GM23338 (cell line): ENCODE results near the gene IGSF10. TPM values are rescaled to one million over a fixed set of nuclear protein-coding genes. Genes with fewer than 3 reads are reported as not detected.

ENCODE experiments used
- ATAC-seq: fragments of 200-7000 bp; cut with Tn5 transposase; 3 replicates; pipeline ENCODE4 v1.9.1; 2020
- DNase-seq: peaks from one replicate; pipeline ENCODE4 v3.0.0-alpha.2; 2015; ENCODE audit warnings: low spot score
- H2AFZ ChIP-seq: fragments of 200-600 bp; sonication (generic); 2 replicates; pipeline ENCODE4 v1.8.0; 2016; ENCODE audit warnings: antibody characterized with exemption, mild to moderate bottlenecking, moderate library complexity
- H3F3A ChIP-seq: fragments of 200-600 bp; sonication (generic); replicated peaks from 2 replicates; pipeline ENCODE4 v1.8.0; 2017; ENCODE audit warnings: antibody characterized with exemption, mixed run types, low read depth
- H3K27ac ChIP-seq: fragments of 200-600 bp; sonication (generic); 2 replicates; pipeline ENCODE4 v1.6.1; 2016; ENCODE audit warnings: low read depth
- H3K27me3 ChIP-seq: fragments of 200-600 bp; sonication (generic); 2 replicates; pipeline ENCODE4 v1.8.0; 2016; ENCODE audit warnings: mild to moderate bottlenecking, mixed run types, moderate library complexity; ENCODE audit not compliant: insufficient read depth
- H3K36me3 ChIP-seq: fragments of 200-600 bp; sonication (generic); 2 replicates; pipeline ENCODE4 v1.8.0; 2016; ENCODE audit warnings: mild to moderate bottlenecking; ENCODE audit not compliant: insufficient read depth
- H3K4me1 ChIP-seq: fragments of 200-600 bp; sonication (generic); 2 replicates; pipeline ENCODE4 v1.8.0; 2016; ENCODE audit warnings: mild to moderate bottlenecking, moderate library complexity; ENCODE audit not compliant: insufficient read depth
- H3K4me2 ChIP-seq: fragments of 200-600 bp; sonication (generic); 2 replicates; pipeline ENCODE4 v1.7.1; 2017; ENCODE audit warnings: mixed run types
- H3K4me3 ChIP-seq: fragments of 200-600 bp; sonication (generic); 2 replicates; pipeline ENCODE4 v1.6.1; 2016; ENCODE audit warnings: mixed run types
- H3K79me2 ChIP-seq: fragments of 200-600 bp; sonication (generic); replicated peaks from 2 replicates; pipeline ENCODE4 v1.8.0; 2017; ENCODE audit warnings: mild to moderate bottlenecking; ENCODE audit not compliant: insufficient read depth
- H3K9me2 ChIP-seq: fragments of 200-600 bp; sonication (generic); 2 replicates; pipeline ENCODE4 v1.8.0; 2017; ENCODE audit not compliant: insufficient read depth
- H4K20me1 ChIP-seq: fragments of 200-600 bp; sonication (generic); replicated peaks from 2 replicates; pipeline ENCODE4 v1.8.0; 2017; ENCODE audit warnings: mild to moderate bottlenecking; ENCODE audit not compliant: insufficient read depth
- H3K27ac Mint-ChIP-seq: 2 replicates; pipeline ENCODE4 v1.8.0; 2020; ENCODE audit warnings: inconsistent platforms, mild to moderate bottlenecking, moderate library complexity, mixed read lengths
- H3K27me3 Mint-ChIP-seq: 3 replicates; pipeline ENCODE4 v1.8.0; 2022; ENCODE audit warnings: low read depth, mild to moderate bottlenecking, moderate library complexity, mixed read lengths, inconsistent platforms; ENCODE audit not compliant: insufficient read depth, poor library complexity
- H3K36me3 Mint-ChIP-seq: 3 replicates; pipeline ENCODE4 v1.8.0; 2021; ENCODE audit warnings: low read depth, mild to moderate bottlenecking, inconsistent platforms, moderate library complexity, mixed read lengths
- H3K4me1 Mint-ChIP-seq: 3 replicates; pipeline ENCODE4 v1.8.0; 2020; ENCODE audit warnings: mild to moderate bottlenecking, inconsistent platforms, mixed read lengths
- H3K4me3 Mint-ChIP-seq: 3 replicates; pipeline ENCODE4 v1.8.0; 2021; ENCODE audit warnings: moderate library complexity, mild to moderate bottlenecking, inconsistent platforms, mixed read lengths
- H3K9me3 Mint-ChIP-seq: 3 replicates; pipeline ENCODE4 v1.8.0; 2020; ENCODE audit warnings: moderate library complexity, mild to moderate bottlenecking, inconsistent platforms, mixed read lengths
- EZH2 ChIP-seq: fragments of 200-600 bp; sonication (generic); IDR thresholded peaks from one replicate; pipeline ENCODE4 v1.8.0; 2017; ENCODE audit warnings: antibody characterized with exemption, mild to moderate bottlenecking, low read depth; ENCODE audit not compliant: unreplicated experiment
- ZNF331 ChIP-seq: fragments of 250-450 bp; sonication (Bioruptor Pico); IDR thresholded peaks from 2 replicates; pipeline ENCODE4 v1.5.0; 2020; ENCODE audit warnings: low read depth, mild to moderate bottlenecking, moderate library complexity
- ZNF462 ChIP-seq: fragments of 250-450 bp; sonication (Bioruptor Pico); IDR thresholded peaks from 2 replicates; pipeline ENCODE4 v1.5.0; 2020; ENCODE audit warnings: mild to moderate bottlenecking, moderate library complexity
- polyA plus RNA-seq: library from polyadenylated mRNA; unstranded; fragments of >200 nt; fragmentation: Nextera tagmentation; extraction: Ambion mirVana; gene quantifications from 2 replicates; pipeline ENCODE4 v1.2.1, GENCODE V29; 2016
- total RNA-seq: library from RNA; depleted of rRNA; stranded (reverse); fragments of >200 nt; shearing (Covaris generic); gene quantifications from 2 replicates; pipeline ENCODE4 v1.2.3, GENCODE V29; 2014
- TF ChIP-seq, protein P1 (sequence below), 2 experiments: fragments of 200-600 bp in 1 of 2; sonication (generic) in 1 of 2; conservative IDR thresholded peaks; 2 replicates each; pipeline versions ENCODE4 v1.5.1 to v1.6.1; 2016 to 2017; ENCODE audit warnings: antibody characterized with exemption in 2 of 2, low read depth in 2 of 2, mild to moderate bottlenecking in 2 of 2, moderate library complexity in 1 of 2

IGSF10 gene
- total and polyA plus RNA-seq, 2 experiments from 2014 or later, result 0.50 to 0.94 TPM

GRCh38 chr3:151477591-151478334 is 16.9 kb upstream of the IGSF10 start (continued):
- TF ChIP-seq ZNF462 (CRISPR knock-in tag), result no peak

GRCh38 chr3:151476344-151477018 is 15.6 kb upstream of the IGSF10 start:
- Mint-ChIP-seq H3K27ac (no peak overlapping the region), H3K36me3 (no peaks in the 10 kb centered on the region), H3K4me1 (peaks cover 17% of the 10 kb centered on the region), H3K4me3 (no peak overlapping the region), H3K9me3 (no peaks in the 10 kb centered on the region; the same call in 2 of the 3 replicates), H3K27me3 (no peaks in the 10 kb centered on the region)
- TF ChIP-seq EZH2, result no peak
- TF ChIP-seq, protein P1, sequence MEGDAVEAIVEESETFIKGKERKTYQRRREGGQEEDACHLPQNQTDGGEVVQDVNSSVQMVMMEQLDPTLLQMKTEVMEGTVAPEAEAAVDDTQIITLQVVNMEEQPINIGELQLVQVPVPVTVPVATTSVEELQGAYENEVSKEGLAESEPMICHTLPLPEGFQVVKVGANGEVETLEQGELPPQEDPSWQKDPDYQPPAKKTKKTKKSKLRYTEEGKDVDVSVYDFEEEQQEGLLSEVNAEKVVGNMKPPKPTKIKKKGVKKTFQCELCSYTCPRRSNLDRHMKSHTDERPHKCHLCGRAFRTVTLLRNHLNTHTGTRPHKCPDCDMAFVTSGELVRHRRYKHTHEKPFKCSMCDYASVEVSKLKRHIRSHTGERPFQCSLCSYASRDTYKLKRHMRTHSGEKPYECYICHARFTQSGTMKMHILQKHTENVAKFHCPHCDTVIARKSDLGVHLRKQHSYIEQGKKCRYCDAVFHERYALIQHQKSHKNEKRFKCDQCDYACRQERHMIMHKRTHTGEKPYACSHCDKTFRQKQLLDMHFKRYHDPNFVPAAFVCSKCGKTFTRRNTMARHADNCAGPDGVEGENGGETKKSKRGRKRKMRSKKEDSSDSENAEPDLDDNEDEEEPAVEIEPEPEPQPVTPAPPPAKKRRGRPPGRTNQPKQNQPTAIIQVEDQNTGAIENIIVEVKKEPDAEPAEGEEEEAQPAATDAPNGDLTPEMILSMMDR (conservative IDR thresholded peaks at IDR 0.05; ENCODE audit: low read depth in 2 of 2), result peak in 1 of 2 experiments; percentile 22; a peak in 1 of 4 replicates
- TF ChIP-seq ZNF331 (CRISPR knock-in tag), result no peak
- no peaks in the 10 kb centered on the region for H3K27me3 ChIP-seq
- no peaks in the 10 kb centered on the region for H3K9me2 ChIP-seq
- peak overlapping the region; percentile 78; the same call in 1 of the 2 replicates for H2AFZ ChIP-seq
- ATAC-seq, result no peak
- no peaks in the 10 kb centered on the region for H3F3A ChIP-seq
- DNase-seq, result peak; percentile 10
- H3K36me3 ChIP-seq, result no peaks in the 10 kb centered on the region
- H3K4me1 ChIP-seq, result peaks cover 17% of the 10 kb centered on the region
- no peak overlapping the region for H3K4me3 ChIP-seq
- no peak overlapping the region for H3K27ac ChIP-seq
- no peaks in the 10 kb centered on the region for H4K20me1 ChIP-seq
- H3K79me2 ChIP-seq, result no peaks in the 10 kb centered on the region
- no peak overlapping the region for H3K4me2 ChIP-seq
